HFFc6 (cell line): ENCODE data around the gene PALB2. TPM values are rescaled to one million over a fixed set of nuclear protein-coding genes. Genes with fewer than 3 reads are reported as not detected.
"Not testable (repeated sequence)": the region's sequence is repeated elsewhere in the genome, so short reads cannot be mapped to it uniquely, and the experiment has no call there.

Experiments used
- DNase-seq: peaks from one replicate; pipeline ENCODE4 v3.0.0-alpha.2; 2018
- H3K27ac Mint-ChIP-seq: 2 replicates; pipeline ENCODE4 v1.8.0; 2020; ENCODE audit warnings: mild to moderate bottlenecking, mixed read lengths
- H3K27me3 Mint-ChIP-seq: 2 replicates; pipeline ENCODE4 v1.8.0; 2021; ENCODE audit warnings: mild to moderate bottlenecking, moderate library complexity, mixed read lengths; ENCODE audit not compliant: insufficient read depth
- H3K36me3 Mint-ChIP-seq: 2 replicates; pipeline ENCODE4 v1.8.0; 2021; ENCODE audit warnings: low read depth, mixed read lengths
- H3K4me1 Mint-ChIP-seq: 2 replicates; pipeline ENCODE4 v1.8.0; 2020; ENCODE audit warnings: low read depth, mixed read lengths
- H3K4me3 Mint-ChIP-seq: 2 replicates; pipeline ENCODE4 v1.8.0; 2020; ENCODE audit warnings: mild to moderate bottlenecking, moderate library complexity, mixed read lengths
- H3K9me3 Mint-ChIP-seq: 2 replicates; pipeline ENCODE4 v1.8.0; 2020; ENCODE audit warnings: mild to moderate bottlenecking, mixed read lengths
- CTCF ChIP-seq: fragments of 200-600 bp; sonication (generic); IDR thresholded peaks from 2 replicates; pipeline ENCODE4 v1.5.0; 2021; ENCODE audit warnings: antibody characterized with exemption, mild to moderate bottlenecking
- total RNA-seq, 6 experiments: library from RNA; stranded (reverse); fragmentation: NEBNext Ultra II Directional; extraction: Animal tissue kit (Norgen Biotek cat#: 25700); gene quantifications; 2 replicates in 1 of 6; 3 replicates in 5 of 6; pipeline ENCODE4 v1.2.3, GENCODE V29; 2021

The PALB2 gene
- total RNA-seq, 6 experiments from 2014 or later = 10.5 to 13.9 (median 12.2) TPM

DNA sequence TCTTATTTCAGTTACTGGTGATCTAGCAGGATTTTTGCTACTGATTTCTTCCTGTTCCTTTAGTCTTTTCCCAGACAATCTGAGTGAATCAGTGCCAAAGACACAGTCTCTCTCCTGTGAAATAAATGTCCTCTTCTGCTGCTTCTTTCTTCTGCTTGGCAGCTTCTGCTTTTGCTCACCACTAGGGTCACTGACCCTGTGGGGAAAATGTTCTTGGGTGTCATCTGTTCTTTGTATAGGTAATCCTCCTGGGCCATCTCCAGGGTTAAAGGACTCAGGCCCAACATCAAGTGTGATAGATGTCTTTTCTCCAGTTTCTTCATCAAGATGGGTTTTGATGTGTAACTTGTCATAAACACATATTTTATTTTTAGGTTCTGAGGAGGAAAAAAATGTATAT is 5.2 kb downstream of the PALB2 start:
- TF ChIP-seq CTCF = no peak
- peaks cover 22% of the 10 kb centered on the region for H3K36me3 Mint-ChIP-seq
- no peaks in the 10 kb centered on the region; the same call in none of the 2 replicates for H3K27me3 Mint-ChIP-seq
- H3K4me1 Mint-ChIP-seq = peaks cover 9% of the 10 kb centered on the region
- no peak for DNase-seq
- H3K9me3 Mint-ChIP-seq = no peaks in the 10 kb centered on the region
- H3K4me3 Mint-ChIP-seq = no peak overlapping the region
- no peak overlapping the region for H3K27ac Mint-ChIP-seq

- TF ChIP-seq CTCF = no peak
- H3K27ac Mint-ChIP-seq = no peak overlapping the region
- no peak overlapping the region for H3K4me3 Mint-ChIP-seq
- no peaks in the 10 kb centered on the region; the same call in 1 of the 2 replicates for H3K27me3 Mint-ChIP-seq
- peaks cover 18% of the 10 kb centered on the region for H3K36me3 Mint-ChIP-seq
- no peaks in the 10 kb centered on the region for H3K4me1 Mint-ChIP-seq
- no peak for DNase-seq
- H3K9me3 Mint-ChIP-seq = no peaks in the 10 kb centered on the region
Measured at GRCh38 chr16:23634461-23635036, 6.6 kb downstream of the PALB2 start.

- not testable (repeated sequence) for H3K27ac Mint-ChIP-seq, H3K27me3 Mint-ChIP-seq, DNase-seq
Measured at GRCh38 chr16:23631874-23632273, 9.2 kb downstream of the PALB2 start.

DNA sequence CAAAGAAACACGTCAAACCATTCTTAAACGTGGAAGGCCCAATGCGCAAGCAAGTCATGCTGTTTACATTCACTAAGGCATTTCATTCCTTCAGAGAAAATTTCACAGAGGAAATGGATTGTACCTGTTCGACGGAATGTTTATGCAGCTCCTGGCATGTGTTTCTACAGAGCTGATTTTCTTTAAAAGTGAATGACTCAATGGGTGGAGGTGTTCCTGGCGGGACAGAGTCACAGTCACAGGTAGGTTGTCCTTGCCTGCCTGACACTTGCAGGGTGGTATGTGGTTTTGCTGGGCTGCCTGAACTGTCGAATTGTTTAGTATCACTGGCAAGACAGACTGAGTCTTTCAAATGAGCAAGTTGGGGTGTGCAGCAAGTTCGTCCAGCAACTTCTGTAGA is 11.6 kb downstream of the PALB2 start:
- no peak for DNase-seq
- H3K9me3 Mint-ChIP-seq = no peaks in the 10 kb centered on the region
- H3K4me1 Mint-ChIP-seq = no peaks in the 10 kb centered on the region
- H3K27ac Mint-ChIP-seq = no peak overlapping the region
- H3K4me3 Mint-ChIP-seq = no peak overlapping the region
- no peak for TF ChIP-seq CTCF
- no peaks in the 10 kb centered on the region; the same call in 1 of the 2 replicates for H3K27me3 Mint-ChIP-seq
- H3K36me3 Mint-ChIP-seq = peaks cover 9% of the 10 kb centered on the region; the same call in 1 of the 2 replicates

More at GRCh38 chr16:23631874-23632273, 9.2 kb downstream of the PALB2 start:
- H3K4me3 Mint-ChIP-seq, H3K9me3 Mint-ChIP-seq, H3K4me1 Mint-ChIP-seq: not testable (repeated sequence)
- peaks cover 18% of the 10 kb centered on the region for H3K36me3 Mint-ChIP-seq

DNA sequence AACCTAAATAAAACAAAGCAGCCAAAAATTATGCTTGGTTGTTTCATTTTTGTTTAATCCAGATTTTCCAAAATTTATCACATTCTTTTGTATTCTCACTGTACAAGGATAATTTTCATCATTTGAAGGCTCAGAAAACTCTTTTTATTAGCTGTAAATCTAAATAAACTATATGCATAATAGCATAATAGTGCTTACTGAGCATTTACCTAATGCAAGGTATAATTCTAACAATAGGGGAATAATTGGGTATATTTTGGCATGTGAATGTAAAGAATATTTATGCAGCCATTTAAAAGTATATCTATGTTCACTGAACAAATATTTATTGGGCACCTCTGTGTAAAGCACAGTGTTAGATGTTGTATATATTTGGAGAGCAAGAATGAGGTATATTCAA is 17.0 kb downstream of the PALB2 start:
- H3K27me3 Mint-ChIP-seq = no peaks in the 10 kb centered on the region
- H3K4me3 Mint-ChIP-seq = no peak overlapping the region
- no peak for TF ChIP-seq CTCF
- no peaks in the 10 kb centered on the region for H3K4me1 Mint-ChIP-seq
- no peaks in the 10 kb centered on the region for H3K9me3 Mint-ChIP-seq
- DNase-seq = no peak
- H3K27ac Mint-ChIP-seq = no peak overlapping the region
- H3K36me3 Mint-ChIP-seq = peaks cover 26% of the 10 kb centered on the region

DNA sequence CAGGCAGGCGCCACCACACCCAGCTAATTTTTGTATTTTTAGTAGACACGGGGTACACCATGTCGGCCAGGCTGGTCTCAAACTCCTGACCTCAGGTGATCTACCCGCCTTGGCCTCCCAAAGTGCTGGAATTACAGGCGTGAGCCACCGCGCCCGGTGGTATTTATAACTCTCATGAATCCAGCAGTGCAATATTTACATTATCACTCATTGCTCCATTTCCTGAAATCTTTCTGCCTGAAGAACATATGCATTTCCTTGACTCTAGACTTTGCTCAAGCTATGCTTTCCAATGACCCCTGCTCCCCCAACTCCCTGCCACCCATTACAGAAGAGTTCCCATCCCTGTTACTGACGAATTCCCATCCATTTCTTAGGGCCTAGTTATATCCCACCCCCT is 25.3 kb downstream of the PALB2 start:
- DNase-seq = no peak
- no peak for TF ChIP-seq CTCF
- Mint-ChIP-seq H3K27ac (no peak overlapping the region), H3K27me3 (no peaks in the 10 kb centered on the region), H3K4me1 (peaks cover 12% of the 10 kb centered on the region; the same call in 1 of the 2 replicates), H3K4me3 (no peak overlapping the region), H3K36me3 (peaks cover 28% of the 10 kb centered on the region), H3K9me3 (no peaks in the 10 kb centered on the region)
